ENCODE data around the gene INKA2.

GRCh38 chr1:111709986-111710385 lies 29.2 kb downstream of the INKA2 start:
- TF ChIP-seq POLR2A (IDR thresholded peaks at IDR 0.05; ENCODE audit: low read depth, low read length) = no peak
- TF ChIP-seq POLR2AphosphoS5 (IDR thresholded peaks at IDR 0.05; ENCODE audit: low read depth, low read length) = no peak
